ENCODE measurements around the gene SRC.

Gene SRC

DNA sequence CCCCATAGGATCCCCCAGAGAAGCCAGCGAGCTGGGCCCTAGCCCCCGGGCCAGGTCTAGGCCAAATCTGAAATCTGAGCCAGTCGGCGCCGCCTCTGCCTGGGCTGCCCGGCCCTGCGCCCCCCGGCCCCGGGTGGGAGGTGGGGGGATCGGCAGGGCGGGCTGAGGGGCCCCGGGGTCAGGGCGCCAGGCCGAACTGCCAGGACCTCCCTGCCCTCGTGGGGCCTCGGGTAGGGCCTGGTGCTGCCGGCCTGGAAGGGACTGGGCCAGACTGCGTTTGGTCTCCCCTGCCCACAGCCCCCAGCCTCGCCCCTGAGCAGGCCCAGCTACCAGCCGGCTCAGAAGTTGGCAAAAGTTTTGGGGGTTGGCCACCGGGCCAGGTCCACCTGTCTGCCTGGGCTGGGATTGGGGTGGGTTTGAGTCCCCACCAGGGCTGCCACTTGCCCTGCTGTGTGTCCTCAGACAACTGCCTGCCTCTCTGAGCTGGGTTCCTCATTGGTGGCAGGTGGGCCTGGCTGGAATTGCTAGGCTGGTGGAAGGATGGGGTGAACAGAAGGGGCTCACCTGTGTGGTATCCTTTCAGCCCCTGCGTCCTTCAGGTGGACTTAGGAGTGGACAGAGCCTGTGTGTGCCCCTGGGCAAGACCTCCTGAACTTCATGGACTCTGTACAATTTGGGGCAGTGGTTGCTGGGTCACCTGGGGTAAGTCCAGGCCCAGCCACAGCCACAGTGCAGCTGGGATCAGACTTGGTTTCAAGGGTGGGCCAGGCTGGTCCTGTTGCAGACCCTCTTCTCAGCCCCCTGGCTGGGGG lies 801 bp downstream of the SRC start:
- DNase-seq: no peak
- TF ChIP-seq GATA1 (IDR thresholded peaks at IDR 0.05; ENCODE audit: low read depth, low read length): no peak
- no peak for TF ChIP-seq POLR2A (IDR thresholded peaks at IDR 0.05; ENCODE audit: low read length)

DNA sequence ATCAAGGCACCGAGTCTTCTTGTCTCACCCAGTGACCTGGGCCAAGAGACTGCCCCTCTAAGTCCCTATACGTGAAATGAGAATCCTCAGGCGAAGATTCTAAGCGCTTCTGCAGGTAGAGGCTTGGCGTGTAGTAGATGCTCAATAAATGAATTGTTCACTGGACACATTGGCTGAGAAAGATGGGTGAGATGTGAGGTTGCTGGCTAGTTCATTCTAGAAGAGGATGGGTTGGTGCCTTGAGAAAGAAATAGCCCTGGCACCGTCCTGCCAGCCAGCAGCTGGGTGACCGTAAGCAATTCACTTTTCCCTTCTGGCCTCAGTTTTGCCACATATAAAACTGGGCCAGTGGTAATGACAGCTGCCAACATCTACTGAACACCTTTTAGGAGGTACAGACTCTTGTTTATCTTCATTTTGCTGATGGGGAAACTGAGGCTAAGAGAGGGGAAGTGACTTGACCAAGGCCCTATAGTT lies 1.4 kb downstream of the SRC start:
- no peak for TF ChIP-seq POLR2A (IDR thresholded peaks at IDR 0.05; ENCODE audit: low read length)

GRCh38 chr20:37347891-37348791 lies 2.2 kb downstream of the SRC start:
- TF ChIP-seq GATA1 (IDR thresholded peaks at IDR 0.05; ENCODE audit: low read depth, low read length) (no peak), POLR2A (IDR thresholded peaks at IDR 0.05; ENCODE audit: low read length) (no peak)
- no peak for DNase-seq

More for the DNA sequence above, 1.4 kb downstream of the SRC start:
- DNase-seq: no peak

DNA sequence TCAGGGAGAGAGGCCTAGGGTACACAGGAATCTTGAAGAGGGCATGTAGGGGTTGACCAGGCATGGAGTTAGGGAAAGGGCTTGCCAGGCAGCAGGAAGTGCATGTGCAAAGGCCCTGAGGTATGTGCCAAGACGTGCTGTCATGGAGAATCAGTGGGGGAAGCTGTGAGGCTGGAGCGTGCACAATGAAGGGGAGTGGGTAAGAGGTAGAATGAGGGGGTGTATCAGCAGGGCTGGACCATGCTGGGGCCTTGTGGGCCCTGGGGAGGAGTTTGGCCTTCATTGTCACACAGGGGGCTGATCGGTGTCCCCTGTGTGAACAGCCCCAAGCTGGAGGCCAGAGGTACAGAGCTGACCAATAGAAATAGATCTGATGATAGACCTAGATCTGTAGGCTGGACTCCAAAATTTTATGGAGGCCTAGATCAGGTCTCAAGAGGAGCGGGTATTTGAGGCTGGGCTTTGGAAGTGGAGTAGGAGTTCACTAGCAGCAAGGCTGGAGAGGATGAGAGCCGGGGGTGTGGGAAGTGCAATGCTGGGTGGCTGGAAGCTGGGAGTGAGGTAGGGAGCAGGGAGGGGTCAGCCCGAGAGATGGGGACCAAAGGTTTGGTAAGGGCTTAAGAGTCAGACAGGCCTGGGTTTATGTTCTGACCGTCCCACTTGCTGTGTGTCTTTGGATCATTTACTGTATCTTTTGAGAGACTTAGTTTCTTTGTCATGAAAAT lies 3.0 kb downstream of the SRC start:
- TF ChIP-seq POLR2A (IDR thresholded peaks at IDR 0.05; ENCODE audit: low read length) (no peak), GATA1 (IDR thresholded peaks at IDR 0.05; ENCODE audit: low read depth, low read length) (no peak)
- DNase-seq: no peak

DNA sequence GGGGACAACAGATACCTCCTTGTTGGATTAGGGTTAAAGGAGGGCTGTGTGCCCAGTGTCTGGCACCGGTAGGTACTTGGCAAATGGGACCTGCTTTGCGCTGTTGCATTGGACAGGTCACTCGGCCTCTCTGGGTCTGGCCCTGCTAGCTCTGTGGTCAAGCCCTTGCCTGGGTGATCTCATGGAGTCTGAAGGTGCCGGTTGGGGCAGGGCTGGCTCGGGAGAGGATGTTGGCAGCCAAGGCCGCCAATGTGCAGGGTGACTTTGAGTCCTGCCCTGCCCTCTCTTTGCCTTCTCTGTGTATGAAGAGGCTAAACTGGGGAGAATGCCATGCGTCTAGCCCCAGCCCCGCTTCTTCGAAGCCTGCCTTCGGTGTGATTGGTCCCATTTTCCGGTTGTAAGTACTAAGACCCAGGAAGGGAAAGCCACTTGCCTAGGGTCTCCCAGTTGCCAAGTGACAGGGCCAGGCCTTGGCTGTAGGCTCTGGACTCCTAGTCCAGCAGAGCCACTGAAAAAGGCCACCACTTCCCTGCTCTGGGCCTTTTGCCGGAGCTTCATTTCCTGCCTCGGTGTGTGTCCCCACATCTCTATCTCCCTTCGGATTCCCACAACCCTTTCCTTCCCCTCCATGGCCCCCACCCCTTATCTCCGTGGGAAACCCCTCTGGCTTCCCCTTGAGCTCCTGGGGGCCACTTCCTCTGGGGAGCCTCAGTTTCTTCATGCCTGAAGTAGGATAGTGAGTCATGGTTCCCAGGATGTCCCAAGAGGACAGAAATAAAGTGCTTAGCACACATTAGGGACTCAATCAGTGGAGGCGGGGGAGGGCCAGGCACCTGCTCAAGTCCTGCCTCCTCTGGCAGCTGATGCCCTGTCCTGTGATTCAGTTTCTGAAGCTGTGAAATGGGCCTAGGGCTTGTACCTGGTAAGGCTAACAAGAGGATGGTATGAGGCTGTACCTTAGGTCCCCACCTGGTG lies 3.9 kb downstream of the SRC start:
- TF ChIP-seq POLR2A (IDR thresholded peaks at IDR 0.05; ENCODE audit: low read length) (no peak), GATA1 (IDR thresholded peaks at IDR 0.05; ENCODE audit: low read depth, low read length) (no peak)
- DNase-seq: no peak

GRCh38 chr20:37350649-37351574 lies 5.0 kb downstream of the SRC start:
- DNase-seq: no peak
- TF ChIP-seq GATA1 (IDR thresholded peaks at IDR 0.05; ENCODE audit: low read depth, low read length) (no peak), POLR2A (IDR thresholded peaks at IDR 0.05; ENCODE audit: low read length) (no peak)

GRCh38 chr20:37351689-37352607 lies 6.0 kb downstream of the SRC start:
- no peak for DNase-seq
- TF ChIP-seq POLR2A (IDR thresholded peaks at IDR 0.05; ENCODE audit: low read length) (no peak), GATA1 (IDR thresholded peaks at IDR 0.05; ENCODE audit: low read depth, low read length) (no peak)

GRCh38 chr20:37352608-37352980 lies 6.7 kb downstream of the SRC start:
- no peak for TF ChIP-seq POLR2A (IDR thresholded peaks at IDR 0.05; ENCODE audit: low read length)
- TF ChIP-seq GATA1 (IDR thresholded peaks at IDR 0.05; ENCODE audit: low read depth, low read length): no peak
- DNase-seq: no peak

DNA sequence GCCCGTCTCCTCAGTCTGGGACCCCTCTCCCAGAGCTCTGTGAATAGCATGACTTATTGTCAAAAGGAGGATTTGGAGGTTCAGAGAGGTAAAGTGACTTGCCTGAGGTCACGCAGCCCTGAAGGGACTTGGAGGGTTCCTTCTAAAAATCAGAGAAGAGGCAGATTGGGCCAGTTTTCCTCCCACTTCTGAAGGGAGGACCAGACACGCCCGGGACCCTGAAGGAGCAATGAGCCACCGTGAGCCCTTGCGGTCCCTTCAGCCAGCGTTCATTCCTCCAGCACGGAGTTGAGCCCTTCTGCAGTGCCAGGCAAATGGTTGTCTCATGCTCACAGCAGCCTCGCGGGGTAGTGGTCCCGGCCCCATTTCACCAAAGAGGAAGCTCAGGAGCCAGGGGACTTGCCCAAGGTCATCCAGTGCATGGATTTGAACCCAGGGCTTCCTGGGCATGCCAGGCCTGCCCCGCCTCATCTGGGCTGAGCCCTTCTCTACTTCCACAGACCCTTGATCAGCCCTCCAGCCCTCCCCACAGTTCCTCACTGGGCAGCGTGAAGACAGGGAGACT lies 7.4 kb downstream of the SRC start:
- DNase-seq: no peak
- TF ChIP-seq POLR2A (IDR thresholded peaks at IDR 0.05; ENCODE audit: low read length) (no peak), GATA1 (IDR thresholded peaks at IDR 0.05; ENCODE audit: low read depth, low read length) (no peak)

All from erythroblast (primary cell).